GM10248 (cell line): ENCODE data around the gene PPP1R14D.

Experiments
- CTCF ChIA-PET: fragments of 300-600 bp; sonication (Branson Sonifier 250); formaldehyde crosslinking; extraction: SDS; loops from one replicate; lab custom pipeline; 2021; ENCODE audit warnings: antibody characterized with exemption; lab: Yijun Ruan, JAX
- POLR2A ChIA-PET: fragments of 350-650 bp; sonication (Branson Sonifier 250); formaldehyde crosslinking; extraction: SDS; loops from one replicate; lab custom pipeline; 2020; ENCODE audit warnings: antibody characterized with exemption; lab: Yijun Ruan, JAX
- DNase-seq: peaks from one replicate; pipeline ENCODE4 v3.0.0; 2012; ENCODE audit errors: extremely low spot score
- CTCF ChIP-seq: IDR thresholded peaks from 2 replicates; pipeline ENCODE4 v1.5.1; 2012; ENCODE audit warnings: mild to moderate bottlenecking, low read depth; ENCODE audit errors: extremely low read depth, missing control alignments, control extremely low read depth

PPP1R14D gene

GRCh38 chr15:40854161-40854560 is 25.7 kb upstream of the PPP1R14D start:
- no peak for TF ChIP-seq CTCF
- no peak for DNase-seq
- ChIA-PET POLR2A (no interaction called here), CTCF (interaction anchor here (1.2 to 1.5 kb wide), 2 partner anchors 41 to 68 kb away, joined by 3 read pairs; no protein-coding TSS in a partner anchor)

- CTCF ChIA-PET, result no interaction called here
- TF ChIP-seq CTCF, result no peak
These were observed 24.9 kb upstream of the PPP1R14D start for GRCh38 chr15:40853241-40853890.

GRCh38 chr15:40852529-40852928 is 24.0 kb upstream of the PPP1R14D start:
- TF ChIP-seq CTCF, result no peak
- CTCF ChIA-PET, result no interaction called here
- POLR2A ChIA-PET, result interaction anchor here (0.6 to 0.7 kb wide), 3 partner anchors 8 to 408 kb away, joined by 3 to 4 read pairs (median 4); no protein-coding TSS in a partner anchor

More at GRCh38 chr15:40853241-40853890, 24.9 kb upstream of the PPP1R14D start:
- no peak for DNase-seq
- POLR2A ChIA-PET, result no interaction called here

GRCh38 chr15:40850576-40851112 is 22.1 kb upstream of the PPP1R14D start:
- ChIA-PET CTCF (interaction anchor here (1.6 kb wide), 1 partner anchor 43 kb away, joined by 6 read pairs; the partner anchor contains the start of gene VPS18), POLR2A (no interaction called here)
- TF ChIP-seq CTCF, result no peak
- DNase-seq, result no peak

More at GRCh38 chr15:40852529-40852928, 24.0 kb upstream of the PPP1R14D start:
- no peak for DNase-seq

- peak; percentile 81 for DNase-seq
- ChIA-PET POLR2A (interaction anchor here (0.5 kb wide), 1 partner anchor 648 kb away, joined by 3 read pairs; no protein-coding TSS in a partner anchor), CTCF (interaction anchor here (0.8 to 1.7 kb wide), 7 partner anchors 9 to 172 kb away, joined by 3 to 6 read pairs (median 3); partner anchors contain the start of gene VPS18)
- no peak for TF ChIP-seq CTCF
These were observed 18.9 kb upstream of the PPP1R14D start for GRCh38 chr15:40847223-40847961.

- no peak for TF ChIP-seq CTCF
- DNase-seq, result no peak
- POLR2A ChIA-PET, result no interaction called here
- CTCF ChIA-PET, result interaction anchor here (0.8 to 1.7 kb wide), 7 partner anchors 9 to 172 kb away, joined by 3 to 6 read pairs (median 3); partner anchors contain the start of gene VPS18
These were observed 18.3 kb upstream of the PPP1R14D start for GRCh38 chr15:40846841-40847222.
